ENCODE data around the gene ANKHD1. TPM values are rescaled to one million over a fixed set of nuclear protein-coding genes. Genes with fewer than 3 reads are reported as not detected.

The ANKHD1 gene, protein sequence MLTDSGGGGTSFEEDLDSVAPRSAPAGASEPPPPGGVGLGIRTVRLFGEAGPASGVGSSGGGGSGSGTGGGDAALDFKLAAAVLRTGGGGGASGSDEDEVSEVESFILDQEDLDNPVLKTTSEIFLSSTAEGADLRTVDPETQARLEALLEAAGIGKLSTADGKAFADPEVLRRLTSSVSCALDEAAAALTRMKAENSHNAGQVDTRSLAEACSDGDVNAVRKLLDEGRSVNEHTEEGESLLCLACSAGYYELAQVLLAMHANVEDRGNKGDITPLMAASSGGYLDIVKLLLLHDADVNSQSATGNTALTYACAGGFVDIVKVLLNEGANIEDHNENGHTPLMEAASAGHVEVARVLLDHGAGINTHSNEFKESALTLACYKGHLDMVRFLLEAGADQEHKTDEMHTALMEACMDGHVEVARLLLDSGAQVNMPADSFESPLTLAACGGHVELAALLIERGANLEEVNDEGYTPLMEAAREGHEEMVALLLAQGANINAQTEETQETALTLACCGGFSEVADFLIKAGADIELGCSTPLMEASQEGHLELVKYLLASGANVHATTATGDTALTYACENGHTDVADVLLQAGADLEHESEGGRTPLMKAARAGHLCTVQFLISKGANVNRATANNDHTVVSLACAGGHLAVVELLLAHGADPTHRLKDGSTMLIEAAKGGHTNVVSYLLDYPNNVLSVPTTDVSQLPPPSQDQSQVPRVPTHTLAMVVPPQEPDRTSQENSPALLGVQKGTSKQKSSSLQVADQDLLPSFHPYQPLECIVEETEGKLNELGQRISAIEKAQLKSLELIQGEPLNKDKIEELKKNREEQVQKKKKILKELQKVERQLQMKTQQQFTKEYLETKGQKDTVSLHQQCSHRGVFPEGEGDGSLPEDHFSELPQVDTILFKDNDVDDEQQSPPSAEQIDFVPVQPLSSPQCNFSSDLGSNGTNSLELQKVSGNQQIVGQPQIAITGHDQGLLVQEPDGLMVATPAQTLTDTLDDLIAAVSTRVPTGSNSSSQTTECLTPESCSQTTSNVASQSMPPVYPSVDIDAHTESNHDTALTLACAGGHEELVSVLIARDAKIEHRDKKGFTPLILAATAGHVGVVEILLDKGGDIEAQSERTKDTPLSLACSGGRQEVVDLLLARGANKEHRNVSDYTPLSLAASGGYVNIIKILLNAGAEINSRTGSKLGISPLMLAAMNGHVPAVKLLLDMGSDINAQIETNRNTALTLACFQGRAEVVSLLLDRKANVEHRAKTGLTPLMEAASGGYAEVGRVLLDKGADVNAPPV (N-terminal part only)
- 125 TPM for total RNA-seq

DNA sequence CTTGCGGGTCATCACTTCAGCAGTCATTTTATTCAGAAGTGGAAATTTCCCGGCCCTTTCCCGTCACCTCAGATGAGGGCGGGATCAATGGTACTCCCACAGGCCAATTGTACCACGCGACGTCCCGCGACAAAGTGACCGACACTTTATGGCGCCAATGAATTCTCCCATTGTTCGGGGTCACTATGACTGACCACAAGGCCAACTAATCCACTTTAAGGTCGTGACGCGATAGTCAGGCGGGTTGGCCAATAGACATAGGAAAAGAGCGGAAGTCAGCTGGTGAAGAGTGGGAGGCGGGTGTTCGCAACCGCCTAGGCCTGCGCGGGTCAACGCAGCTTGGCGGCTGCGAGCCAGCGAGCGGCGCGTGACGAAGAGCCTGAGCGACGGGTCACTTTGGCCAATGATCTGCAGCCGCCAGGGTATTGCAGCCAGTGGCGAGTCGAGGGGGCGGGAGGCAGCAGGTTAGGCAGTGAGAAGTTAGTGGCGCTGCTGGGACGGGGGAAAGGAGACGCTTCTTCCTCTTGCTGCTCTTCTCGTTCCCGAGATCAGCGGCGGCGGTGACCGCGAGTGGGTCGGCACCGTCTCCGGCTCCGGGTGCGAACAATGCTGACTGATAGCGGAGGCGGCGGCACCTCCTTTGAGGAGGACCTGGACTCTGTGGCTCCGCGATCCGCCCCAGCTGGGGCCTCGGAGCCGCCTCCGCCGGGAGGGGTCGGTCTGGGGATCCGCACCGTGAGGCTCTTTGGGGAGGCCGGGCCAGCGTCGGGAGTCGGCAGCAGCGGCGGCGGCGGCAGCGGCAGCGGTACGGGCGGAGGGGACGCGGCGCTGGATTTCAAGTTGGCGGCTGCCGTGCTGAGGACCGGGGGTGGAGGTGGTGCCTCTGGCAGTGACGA is at the start of gene ANKHD1:
ANKHD1 (plus strand) TSS at position 472 of the 896 bp plus-strand sequence; CDS start at position 607, 135 bp downstream.

DNA sequence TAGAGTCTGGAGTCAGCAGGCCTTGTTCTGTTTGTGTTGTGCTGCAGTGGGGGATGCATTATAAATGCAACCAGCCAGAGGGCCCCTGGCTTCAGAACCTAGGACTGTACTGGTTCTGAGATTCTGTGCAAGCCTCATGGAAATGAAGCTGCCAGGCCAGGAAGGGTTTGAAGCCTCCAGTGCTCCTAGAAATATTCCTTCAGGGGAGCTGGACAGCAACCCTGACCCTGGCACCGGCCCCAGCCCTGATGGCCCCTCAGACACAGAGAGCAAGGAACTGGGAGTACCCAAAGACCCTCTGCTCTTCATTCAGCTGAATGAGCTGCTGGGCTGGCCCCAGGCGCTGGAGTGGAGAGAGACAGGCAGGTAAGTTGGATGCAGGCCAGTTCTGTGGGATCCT is 41.5 kb upstream of the ANKHD1 start, which contains the start of gene SLC4A9:
SLC4A9 (plus strand) TSS at position 94 of the 400 bp plus-strand sequence; CDS start at position 137, 43 bp downstream.

DNA sequence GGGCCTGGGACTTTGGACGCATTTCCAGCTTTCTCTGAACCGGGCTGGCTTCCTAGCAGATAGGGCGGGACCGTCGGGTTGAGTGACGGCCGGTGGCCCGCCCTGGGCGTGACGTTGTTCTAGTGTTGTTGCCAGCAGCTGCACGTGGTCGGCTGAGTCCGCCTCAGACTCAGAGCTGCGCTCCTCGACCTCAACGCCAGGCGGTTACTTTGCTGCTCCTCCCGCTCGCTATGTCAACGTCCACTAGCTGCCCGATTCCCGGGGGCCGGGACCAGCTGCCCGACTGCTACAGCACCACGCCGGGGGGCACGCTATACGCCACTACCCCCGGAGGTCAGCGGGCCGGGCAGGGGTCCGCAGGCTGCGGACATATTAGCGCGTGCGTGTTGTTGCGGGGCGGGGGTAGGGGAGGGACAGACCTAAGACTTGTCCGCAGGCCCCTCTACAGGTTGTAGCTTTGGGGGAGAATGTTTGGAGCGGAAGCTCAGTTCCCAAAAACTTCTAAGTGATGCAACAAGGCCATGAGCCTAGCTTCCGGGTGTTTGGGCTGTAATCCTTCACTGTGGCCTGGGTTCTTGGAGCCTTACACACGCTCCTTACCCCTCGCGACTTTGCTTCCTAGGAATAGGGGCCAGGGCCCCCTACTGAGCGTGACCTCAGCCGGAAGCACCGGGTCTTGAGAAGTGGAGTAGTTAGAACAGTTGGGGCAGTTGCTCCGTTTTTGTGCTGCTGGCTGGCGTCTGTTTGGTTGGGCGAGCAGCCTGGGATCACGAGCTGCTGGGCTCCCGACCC is 146.1 kb downstream of the ANKHD1 start, which contains the start of gene EIF4EBP3:
EIF4EBP3 (plus strand) TSS at position 155 of the 792 bp plus-strand sequence; CDS start at position 231, 76 bp downstream.

DNA sequence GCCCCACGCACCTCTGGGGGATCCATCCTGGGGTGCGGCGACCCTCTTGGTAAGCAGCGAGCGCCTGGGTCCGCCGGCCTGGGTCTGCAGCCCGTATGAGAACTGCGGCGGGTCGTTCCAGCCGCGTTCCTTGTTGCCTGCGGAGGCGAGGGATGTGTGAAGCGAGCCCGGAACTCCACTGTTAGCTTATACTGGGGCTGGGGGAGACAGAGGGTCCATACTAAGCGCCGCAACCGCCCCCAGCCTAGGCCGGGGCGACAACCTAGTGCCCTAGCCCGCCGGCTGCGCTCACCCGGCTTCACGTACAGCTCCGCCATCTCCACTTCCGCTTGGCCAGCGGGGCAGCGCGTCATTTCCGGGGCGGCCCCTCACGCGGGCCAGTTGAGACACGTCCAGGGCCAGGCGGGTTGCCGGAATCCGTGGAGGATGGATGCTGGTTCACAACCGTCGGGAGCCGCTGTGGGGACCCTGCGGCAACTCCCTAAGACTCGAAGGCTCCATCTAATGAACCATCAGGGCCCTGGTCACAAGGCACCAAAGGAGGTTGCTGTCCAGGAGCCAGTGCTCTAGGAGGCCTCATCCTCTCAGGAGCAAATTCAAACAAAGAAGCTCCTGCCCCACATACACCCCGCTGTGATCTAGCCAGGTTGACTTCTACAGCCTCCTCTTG is 155.6 kb downstream of the ANKHD1 start, which contains the start of gene SRA1:
SRA1 (minus strand) TSS at position 338 of the 670 bp plus-strand sequence; CDS start at position 317, 21 bp downstream.

DNA sequence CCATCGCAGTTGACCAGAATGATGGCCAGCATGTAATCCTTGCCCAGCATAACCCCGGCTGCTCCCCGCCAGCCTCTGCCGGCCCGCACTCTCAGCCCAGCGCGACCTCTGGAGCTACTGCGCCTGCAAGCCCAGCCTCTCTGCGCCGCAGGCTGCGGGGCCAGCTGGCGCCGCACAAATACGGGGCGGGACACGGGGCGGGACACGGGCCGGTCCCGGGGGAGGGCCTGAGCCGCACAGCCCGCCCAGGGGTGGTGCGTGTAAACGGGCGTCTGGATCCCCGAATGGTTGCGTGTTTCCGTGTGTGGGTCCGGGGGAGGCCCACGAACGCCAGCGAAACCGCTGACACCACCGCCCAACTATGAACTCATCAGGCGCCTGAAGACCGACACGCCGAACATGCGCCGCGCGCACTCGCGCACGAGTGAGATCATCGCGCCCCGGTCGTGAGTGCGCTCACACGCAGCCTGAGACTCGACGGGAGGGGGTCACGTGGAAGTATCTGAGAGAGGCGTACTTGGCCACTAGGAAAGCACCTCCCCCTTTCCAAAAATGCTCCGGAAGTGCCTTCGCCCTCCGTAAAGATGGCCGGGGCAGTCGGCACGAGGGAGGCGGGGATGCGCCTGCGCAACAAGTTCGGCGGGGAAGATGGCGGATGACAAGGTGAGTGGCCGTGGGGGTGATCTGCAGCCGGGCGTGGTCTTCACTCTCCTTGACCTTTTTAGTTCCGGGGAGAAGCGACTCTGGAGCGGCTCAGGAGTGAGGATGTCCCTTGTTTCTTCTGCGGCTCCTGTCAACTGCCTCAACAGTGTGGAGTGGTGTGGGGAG is 162.8 kb downstream of the ANKHD1 start, which contains the start of the genes APBB3 and SLC35A4:
APBB3 (minus strand) TSS at position 403 of the 828 bp plus-strand sequence; CDS start at position 50, 353 bp downstream.
SLC35A4 (plus strand) TSS at position 633 of the 828 bp plus-strand sequence. CDS start 2,342 bp downstream, outside the sequence.

Small RNA genes within 50 kb of the gene (small RNA-seq; reads per million reads assigned to genes)
- gene RF00279 (ENCODE audit: low replicate concordance), result 0.09 reads per million
- not detected for gene RF00443 (ENCODE audit: low replicate concordance)
- not detected for gene RNU4-14P (ENCODE audit: low replicate concordance)

Other genes with a start within 250 kb of the ANKHD1 start
- 50.5 TPM for gene CYSTM1, start 226.6 kb upstream of the ANKHD1 start, total RNA-seq
- 40.8 TPM for gene PFDN1, start 98.7 kb upstream of the ANKHD1 start, total RNA-seq
- gene HBEGF, start 55.2 kb upstream of the ANKHD1 start, total RNA-seq, result 18.6 TPM
- gene SLC4A9, start 41.6 kb upstream of the ANKHD1 start, total RNA-seq, result 21.8 TPM
- 6.0 TPM for gene EIF4EBP3, start 145.8 kb downstream of the ANKHD1 start, total RNA-seq
- gene SRA1, start 155.6 kb downstream of the ANKHD1 start, total RNA-seq, result 19.4 TPM
- gene APBB3, start 162.8 kb downstream of the ANKHD1 start, total RNA-seq, result 34.1 TPM
- gene SLC35A4, start 163.0 kb downstream of the ANKHD1 start, total RNA-seq, result 18.6 TPM
- 81.6 TPM for gene CD14, start 231.3 kb downstream of the ANKHD1 start, total RNA-seq
- 14.7 TPM for gene TMCO6, start 237.6 kb downstream of the ANKHD1 start, total RNA-seq
- 77.5 TPM for gene NDUFA2, start 245.8 kb downstream of the ANKHD1 start, total RNA-seq
- 74.9 TPM for gene IK, start 246.0 kb downstream of the ANKHD1 start, total RNA-seq

Measured in metanephros (tissue), 2 donors.